Midbrain (tissue), 1 donor: Measurements from ENCODE around the gene CAMK2D.

Experiments
- DNase-seq: peaks from one replicate; lab custom pipeline; 2025; lab: John Stamatoyannopoulos, UW

Gene CAMK2D

GRCh38 chr4:113472864-113473263, 288.7 kb downstream of the CAMK2D start:
- DNase-seq = no peak

DNA sequence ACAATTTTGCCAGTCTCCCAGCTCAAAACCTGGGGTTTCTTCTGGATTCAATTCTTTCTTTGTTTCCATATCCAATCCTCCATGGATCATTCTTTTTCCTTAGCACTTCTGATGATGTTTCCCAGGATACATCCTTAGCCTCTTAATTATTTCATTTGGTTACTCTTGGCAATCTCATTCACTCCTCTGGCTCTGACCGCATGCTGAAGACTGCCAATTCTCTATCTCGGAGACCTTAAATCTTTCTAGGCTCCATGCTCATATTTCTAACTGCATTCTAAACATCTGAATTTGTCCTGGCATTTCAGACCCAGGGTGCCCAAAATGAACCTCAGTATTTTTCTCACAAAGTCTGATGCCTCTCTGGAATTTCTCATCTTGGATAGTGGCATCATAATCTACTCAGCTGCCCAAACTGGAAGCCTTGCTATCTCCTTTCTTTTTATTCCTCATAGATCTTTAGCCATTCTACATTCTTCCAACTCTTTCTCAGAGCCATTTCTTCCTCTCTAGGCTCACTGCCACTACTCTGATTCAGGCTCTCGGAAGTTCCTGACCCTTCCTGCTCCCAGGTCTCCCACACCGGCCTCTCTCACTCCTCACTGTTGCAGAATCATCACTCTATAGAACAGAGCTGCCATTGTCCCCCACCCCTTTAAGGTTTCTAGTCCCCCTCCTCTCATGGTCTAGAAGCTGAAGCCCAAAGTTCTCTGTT, 290.2 kb downstream of the CAMK2D start:
- no peak for DNase-seq

- DNase-seq = no peak
Observed at GRCh38 chr4:113469926-113470325, 291.6 kb downstream of the CAMK2D start.

DNA sequence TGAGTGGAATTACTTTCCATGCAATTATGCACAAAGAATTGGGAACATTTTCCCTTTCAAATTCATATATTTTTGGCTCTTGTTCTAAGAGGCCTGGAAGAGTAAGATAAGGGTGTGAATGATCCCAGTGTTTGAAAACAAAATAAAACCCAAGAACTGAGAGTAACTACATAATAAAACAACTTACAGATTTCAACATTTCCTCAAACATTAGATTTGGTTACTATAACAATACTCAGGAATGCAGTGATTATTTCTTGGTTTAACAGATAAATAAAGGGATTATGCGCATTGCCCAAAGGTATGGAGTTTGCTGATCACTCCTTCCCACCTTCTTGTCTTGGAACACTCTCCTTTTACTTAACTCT, 292.5 kb downstream of the CAMK2D start:
- no peak for DNase-seq

GRCh38 chr4:113468165-113469022, 293.1 kb downstream of the CAMK2D start:
- peak; percentile 40 for DNase-seq

- no peak for DNase-seq
Observed at GRCh38 chr4:113467581-113467980, 294.0 kb downstream of the CAMK2D start.

DNA sequence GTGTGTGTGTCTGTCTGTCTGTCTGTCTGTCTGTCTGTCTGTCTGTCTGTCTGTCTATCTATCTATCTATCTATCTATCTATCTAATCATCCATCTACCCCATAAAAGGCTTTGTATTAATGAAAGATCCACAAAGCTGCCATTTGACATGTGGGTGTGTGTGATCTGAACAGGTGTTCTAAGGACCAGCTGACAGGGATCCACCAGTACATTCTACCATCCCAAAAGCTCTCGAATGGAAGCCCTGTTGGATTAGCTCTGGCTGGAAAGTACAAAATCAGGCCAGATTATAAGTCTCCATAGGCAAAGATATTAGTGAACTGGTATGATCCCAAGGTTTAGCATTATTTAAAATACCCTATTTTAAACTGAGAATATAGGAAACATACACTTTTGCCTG, 299.3 kb downstream of the CAMK2D start:
- DNase-seq = no peak

DNA sequence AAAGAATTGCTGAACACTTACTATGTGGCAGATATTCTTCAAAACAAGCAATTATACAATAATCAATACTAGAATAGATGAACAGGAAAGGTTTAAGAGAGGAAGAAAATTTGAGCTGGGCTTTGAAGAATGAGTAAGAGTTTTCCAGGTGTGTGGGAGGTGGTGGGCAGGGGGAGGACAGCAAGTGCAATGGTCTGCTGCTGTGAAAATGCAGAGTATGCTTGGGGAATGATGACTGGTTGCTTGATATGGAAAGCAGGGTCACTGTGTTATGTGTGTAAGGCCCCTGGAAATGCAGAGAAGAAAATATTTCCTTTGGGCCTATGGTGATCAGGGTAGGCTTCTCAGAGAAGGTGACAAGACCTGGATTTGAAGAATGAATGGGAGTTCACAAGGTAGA, 300.3 kb downstream of the CAMK2D start:
- DNase-seq = no peak

DNA sequence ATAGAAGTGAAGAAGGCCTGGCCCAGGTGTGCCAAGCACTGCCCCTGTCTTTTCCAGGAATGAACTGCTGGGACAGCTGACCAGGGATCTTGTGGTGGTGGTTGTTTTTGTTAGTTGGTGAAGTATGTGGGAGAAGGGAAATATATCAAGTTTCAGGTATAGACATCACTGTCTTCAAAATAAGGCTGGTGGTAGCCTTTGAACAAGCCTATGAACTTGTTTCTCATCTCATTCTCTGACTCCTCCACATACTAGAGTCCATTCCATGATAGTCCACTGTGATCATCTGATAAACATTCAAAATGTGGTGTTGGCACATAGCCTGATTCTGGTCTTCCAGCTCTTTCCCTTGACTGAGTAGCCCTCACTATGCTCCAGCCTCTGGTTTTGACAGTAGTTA, 303.7 kb downstream of the CAMK2D start:
- DNase-seq = no peak

DNA sequence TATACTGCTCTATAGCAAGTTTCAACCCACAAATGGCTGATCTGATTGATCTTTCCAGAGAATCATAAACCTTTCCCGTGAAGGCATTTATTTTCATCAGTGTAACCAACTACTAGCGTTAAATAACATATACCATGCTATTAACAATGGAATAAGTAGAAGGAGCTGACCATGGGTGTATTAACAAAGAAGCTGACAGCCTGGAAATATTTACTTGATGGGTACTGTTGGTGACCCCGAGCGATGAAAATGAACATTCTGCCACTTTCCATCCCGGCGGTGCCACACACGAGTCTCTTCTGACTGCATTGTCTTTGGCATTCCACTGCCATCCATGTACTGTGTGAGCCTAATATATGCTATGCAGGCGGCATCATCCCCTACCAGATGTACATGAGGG, 304.4 kb downstream of the CAMK2D start:
- DNase-seq = no peak

DNA sequence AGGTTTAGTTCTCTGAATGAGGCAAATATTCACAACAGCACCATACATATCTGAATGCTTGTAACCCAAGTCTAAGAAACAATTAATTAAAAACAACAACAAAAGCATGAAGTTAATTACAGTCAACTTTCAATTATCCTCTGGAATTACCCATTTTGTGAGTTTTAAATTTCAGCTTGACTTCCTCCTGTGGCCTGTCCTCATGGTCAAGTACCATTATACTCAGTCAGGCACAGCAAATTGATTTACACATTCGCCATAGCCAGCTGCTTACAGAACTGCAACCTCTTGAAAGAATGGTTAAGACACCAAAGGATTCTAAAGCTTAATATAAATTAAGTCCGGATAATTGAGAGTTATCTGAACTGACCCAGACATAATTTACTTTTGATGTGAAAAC, 306.5 kb downstream of the CAMK2D start:
- no peak for DNase-seq

- no peak for DNase-seq
Observed at GRCh38 chr4:113452868-113453620, 308.5 kb downstream of the CAMK2D start.

GRCh38 chr4:113452152-113452551, 309.4 kb downstream of the CAMK2D start:
- no peak for DNase-seq

- no peak for DNase-seq
Observed at GRCh38 chr4:113450295-113451080, 311.1 kb downstream of the CAMK2D start.

DNA sequence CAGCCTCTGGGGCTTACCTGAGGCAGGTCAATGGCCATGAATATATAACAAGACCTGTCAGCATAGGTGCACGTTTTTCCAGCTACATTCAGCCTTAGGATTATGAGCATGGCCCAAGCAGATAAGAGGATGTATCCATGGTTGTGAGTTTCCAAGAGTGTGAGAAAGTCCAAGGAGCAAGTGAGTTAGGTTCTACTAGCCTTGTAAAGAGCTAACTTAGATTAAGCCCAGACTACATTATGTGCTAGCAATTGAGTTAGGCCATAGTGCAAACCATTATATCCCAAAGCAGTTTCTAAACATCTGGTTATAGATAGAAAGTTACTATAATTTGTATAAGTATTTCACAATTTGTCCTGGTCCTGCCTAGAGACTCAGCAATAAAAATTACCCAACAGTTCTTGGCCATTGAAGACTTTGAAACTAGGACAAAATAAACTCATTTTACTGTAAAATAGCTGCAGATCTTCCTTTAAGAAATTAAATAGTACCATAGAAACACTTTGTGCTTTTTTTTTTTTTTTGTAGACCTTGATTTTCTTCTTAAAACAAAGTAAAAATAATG, 312.0 kb downstream of the CAMK2D start:
- DNase-seq = no peak

GRCh38 chr4:113447769-113448168, 313.8 kb downstream of the CAMK2D start:
- no peak for DNase-seq

GRCh38 chr4:113447061-113447460, 314.5 kb downstream of the CAMK2D start:
- no peak for DNase-seq

DNA sequence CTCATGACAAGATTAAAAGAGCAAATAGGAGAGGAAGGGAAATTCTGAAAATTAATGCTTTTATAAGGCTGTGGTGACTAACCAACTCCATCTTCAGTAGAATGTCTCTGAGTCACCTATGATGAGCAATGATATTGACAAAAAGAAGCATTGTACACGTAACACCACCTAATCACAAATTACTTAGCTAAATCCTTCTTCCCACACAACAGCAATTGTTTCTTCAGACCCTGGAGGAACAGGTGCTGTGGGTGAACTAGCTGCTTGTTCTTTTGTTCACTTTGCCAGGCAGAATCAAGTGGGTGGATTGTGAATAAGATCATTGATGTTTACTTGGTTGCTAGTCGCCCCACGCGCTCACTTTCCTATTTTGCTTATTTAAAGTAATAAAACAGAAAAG, 315.5 kb downstream of the CAMK2D start:
- DNase-seq = no peak

DNA sequence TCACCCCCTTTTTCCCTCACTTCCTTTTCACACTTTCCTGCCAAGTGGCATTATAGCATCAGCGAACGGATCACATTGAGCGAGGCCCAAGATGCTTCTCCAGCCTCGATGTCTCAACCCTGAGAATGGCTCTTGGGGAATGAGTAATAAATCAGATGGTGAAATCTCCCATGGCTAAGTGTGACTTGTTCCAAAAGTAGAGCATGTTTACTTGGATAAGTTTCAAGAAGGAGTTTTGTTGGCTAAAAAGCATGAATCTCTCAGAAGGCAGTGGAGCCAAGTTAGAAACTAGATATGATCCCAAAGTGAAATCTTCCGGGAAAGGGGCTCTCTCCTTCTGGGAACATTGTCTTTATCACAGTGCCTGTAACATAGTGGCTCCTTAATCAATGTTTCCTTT, 316.3 kb downstream of the CAMK2D start:
- DNase-seq = no peak

DNA sequence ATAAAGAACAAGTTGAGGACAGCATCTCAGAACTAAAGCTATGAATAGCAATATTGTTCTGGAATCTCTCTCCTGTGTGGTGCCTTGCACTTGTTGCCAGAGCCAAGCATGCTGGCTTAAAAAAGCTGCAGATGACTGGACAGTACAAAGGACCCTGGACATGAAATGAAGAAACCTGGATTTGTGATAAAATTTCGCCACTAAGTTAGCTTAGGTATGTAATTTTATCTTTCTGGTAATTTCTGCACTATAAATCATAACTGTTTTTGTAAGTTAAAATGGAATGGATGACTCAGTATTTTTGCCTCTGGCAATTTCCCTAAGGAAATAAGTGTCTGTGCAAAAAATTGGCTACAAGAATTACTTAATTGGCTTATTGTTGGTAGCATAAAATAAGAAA, 317.2 kb downstream of the CAMK2D start:
- no peak for DNase-seq

DNA sequence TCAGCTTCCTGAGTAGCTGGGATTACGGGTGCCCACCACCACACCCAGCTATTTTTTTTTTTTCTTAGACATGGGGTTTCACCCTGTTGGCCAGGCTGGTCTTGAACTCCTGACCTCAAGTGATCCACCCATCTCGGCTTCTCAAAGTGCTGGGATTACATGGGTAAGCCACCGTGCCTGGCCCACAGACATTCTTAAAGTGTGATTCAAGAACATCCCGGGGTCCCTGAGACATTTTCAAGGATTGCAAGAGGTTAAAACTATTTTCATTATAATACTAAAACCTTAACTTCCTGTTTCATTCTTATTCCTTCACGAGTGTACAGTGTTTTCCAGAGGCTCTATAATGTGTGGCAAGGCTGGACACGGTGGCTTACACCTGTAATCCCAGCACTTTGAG, 318.7 kb downstream of the CAMK2D start:
- no peak for DNase-seq

- DNase-seq = no peak
Observed at GRCh38 chr4:113440371-113440770, 321.2 kb downstream of the CAMK2D start.
